Hematopoietic multipotent progenitor cell treated with erythropoietin and hydrocortisone succinate and interleukin-3 and kit ligand, for 17 days (in vitro differentiated cells): ENCODE measurements around the gene NACC2.

ENCODE experiments used
- DNase-seq: peaks from one replicate; pipeline ENCODE4 v3.0.0-alpha.2; 2015; ENCODE audit warnings: low spot score

The NACC2 gene

DNA sequence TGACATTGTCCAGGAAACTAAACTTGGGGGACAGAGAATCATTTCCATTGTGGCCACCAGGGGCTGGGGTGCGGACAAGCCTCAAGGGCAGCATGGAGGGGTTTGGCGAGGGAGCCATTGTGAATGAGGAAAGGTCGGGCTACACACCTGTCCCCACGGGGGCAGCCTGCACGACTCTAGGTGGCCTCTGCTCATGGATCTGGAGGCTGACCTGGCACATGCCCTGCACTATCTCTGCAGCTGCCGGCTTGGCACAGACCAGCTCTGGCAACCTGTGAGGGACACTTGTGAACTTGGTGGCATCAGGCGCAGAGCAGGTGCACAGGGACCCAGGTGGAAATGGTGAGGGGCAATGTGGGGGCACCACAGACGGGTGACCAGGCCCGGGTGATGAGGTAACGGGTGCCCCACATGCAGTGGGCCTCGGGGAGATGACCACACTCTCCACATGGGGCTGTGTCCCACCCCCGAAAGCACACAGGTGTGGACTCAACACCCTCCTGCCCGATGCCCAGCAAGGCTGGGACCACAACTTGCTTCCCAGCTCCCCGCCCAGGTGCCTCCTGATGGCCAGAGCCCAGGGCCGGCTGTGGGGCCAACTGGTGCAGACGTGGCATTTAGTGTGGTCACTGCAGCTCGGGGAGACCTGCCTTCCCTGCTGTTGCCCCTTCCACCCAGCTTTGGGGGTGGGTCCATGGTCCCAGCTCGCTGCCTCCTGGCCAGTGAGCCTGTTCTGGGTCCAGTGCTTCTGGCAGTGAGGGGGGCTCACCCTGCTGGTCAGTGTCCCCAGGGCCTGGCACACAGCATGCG, 73.0 kb downstream of the NACC2 start:
- no peak for DNase-seq

DNA sequence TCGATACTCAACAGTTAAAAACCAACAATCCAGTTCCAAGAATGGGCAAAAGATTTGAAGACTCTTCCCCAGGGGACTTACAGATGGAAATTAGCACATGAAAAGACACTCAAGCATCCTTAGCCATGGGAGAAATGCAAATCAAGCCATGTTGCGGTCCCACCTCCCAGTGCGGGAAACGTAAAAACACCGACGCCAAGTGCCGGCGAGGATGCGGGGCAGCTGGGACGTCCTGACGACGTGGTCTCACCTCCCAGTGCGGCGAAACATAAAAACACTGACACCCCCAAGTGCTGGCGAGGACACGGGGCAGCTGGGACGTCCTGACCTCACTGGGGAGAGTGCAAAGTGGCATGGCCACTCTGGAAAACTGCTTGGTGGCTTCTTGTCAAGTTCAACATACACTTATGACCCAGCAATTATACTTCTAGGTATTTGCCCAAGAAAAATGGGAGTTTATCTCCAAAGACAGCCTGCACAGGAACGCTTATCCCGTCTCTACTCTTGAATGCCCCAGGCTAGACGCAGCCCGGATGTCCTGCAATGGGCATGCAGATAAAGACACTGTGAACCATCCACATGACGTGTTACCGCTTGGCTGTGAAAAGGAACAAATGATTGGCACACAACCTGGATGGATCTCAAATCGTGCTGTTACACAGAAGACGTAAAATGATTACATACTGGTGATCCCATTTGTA, 73.8 kb downstream of the NACC2 start:
- DNase-seq, result no peak

- no peak for DNase-seq
These were observed 74.4 kb downstream of the NACC2 start for GRCh38 chr9:136020671-136021070.

- no peak for DNase-seq
These were observed 74.9 kb downstream of the NACC2 start for GRCh38 chr9:136020206-136020605.

DNA sequence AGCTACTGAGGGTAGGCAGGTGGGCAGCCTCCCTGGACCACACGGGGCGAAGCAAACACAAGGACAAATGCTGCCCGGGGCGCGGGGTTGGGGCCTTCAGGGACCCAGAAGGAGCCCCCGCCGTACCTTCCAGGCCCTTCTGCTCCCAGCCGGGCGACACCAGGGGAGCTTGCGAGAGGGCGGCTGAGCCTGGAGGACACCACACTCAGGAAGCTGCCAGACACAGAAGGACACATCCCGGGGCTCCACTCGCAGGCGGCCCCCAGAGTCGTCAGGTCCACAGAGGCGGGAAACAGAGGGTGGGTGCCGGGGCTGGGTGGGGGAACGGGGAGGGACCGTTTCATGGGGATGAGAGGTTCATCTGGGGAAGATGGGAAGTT, 75.4 kb downstream of the NACC2 start:
- DNase-seq, result no peak

DNA sequence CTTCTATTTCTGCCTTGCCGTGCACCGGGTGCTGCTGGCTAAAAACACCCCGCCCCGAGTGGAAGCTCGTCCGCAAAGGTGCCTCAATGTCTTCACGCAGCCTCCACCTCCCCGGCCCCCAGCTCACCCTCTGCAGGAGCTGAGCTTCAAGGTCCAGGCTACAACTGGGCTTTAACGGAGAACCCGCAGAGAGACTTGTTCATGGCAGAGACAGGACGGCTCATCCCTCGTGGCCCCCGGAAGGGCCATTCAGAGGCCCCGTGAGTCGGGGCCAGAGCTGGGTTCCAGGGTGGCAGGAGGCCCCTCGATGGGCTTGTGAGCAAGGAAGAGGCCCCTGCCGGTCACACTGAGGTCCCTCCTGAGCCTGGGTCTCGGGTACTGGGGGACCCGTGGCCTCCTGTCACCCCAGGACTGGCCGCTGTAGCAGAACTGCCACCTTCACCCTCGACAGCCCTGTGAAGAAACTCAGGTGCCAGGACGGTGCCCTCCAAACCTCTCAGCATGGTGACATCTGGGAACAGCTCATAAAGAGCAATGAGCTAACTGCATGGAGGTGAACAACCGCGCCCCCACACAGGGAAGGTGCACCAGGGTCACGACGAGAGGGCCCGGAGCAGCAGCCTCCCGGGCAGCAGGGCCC, 75.9 kb downstream of the NACC2 start:
- DNase-seq, result no peak

DNA sequence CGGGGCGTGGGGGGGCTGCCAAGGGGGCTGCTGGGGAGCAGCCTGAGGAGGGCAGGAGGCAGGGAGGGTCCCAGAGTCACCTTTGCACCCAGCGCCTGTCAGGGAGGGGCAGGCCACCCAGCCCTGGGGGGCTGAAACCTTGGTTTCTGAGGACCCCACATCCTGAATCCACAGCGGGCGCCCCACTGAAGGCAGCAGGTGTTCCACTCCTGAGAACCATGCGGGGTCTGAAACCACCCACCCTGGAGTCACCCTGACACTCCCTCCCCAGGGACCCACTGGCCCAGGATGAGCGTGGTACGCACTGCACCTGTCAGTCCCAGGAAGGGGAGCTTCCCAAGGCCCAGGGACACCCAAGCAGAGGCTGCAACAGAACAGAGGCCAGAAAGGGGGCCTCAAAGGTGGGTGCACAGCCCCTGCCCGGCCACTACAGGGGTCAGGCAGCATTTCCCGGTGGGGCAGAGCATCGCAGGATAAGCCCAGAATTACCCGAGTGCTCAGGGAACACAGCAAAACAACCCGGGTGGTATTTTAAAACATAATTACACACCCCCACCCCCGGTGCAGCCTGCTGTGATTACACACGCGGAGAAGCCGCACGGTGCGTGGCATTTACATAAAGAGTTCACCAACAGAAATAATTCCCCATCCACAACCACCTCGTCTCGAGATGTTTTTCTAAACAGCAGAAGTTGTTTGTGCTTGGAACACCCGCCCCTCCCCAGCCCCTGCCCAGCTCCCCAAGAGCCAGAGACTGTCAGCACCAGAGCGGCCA, 76.6 kb downstream of the NACC2 start:
- DNase-seq, result no peak

- DNase-seq, result no peak
These were observed 77.5 kb downstream of the NACC2 start for GRCh38 chr9:136017289-136018190.

GRCh38 chr9:136016572-136017288, 78.4 kb downstream of the NACC2 start:
- no peak for DNase-seq

DNA sequence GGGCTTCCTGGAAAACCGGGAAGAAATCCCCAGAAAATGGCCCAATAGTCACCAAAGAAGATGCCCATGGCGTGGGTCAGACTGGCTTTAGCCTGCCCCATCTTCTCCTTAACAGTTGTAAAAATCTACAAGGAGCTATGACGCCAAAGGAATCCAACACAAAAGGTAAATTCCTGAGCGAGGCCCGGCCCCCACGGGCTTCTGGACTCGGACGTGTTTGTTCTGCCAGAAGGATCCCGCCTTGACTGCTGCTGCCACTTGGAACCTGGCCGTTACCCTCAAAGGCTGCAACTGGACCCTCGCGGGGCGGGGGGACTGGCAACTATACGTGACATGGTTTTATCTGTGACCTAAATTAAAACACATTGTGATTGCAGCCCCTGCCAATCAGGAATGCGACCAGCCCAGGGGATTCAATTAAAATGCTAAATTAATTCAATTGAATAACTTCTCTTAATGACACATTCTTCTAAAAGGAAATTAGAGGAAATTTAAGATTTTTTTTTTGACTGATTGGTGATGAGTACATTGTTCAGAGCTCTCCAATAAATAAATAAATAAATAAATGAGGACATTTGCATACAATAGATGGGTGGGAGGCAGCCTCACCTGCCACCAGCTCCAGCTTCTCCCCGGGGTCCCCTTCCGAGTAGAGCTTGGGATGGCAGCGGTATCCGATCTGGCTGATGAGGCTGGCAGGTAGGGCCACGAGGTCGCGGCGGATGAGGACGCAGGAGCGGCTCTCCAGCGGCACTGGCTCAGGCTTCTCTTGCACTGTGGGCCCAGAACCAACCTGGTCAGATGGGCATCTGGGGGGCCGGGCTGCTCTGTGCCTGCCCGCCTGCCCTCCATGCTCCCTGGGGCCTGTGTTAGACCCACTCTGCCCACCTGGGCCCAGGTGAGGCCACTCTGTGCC, 79.2 kb downstream of the NACC2 start:
- no peak for DNase-seq

- DNase-seq, result no peak
These were observed 80.0 kb downstream of the NACC2 start for GRCh38 chr9:136014924-136015633.

- no peak for DNase-seq
These were observed 80.8 kb downstream of the NACC2 start for GRCh38 chr9:136014147-136014923.

GRCh38 chr9:136013524-136014034, 81.5 kb downstream of the NACC2 start:
- DNase-seq, result no peak

DNA sequence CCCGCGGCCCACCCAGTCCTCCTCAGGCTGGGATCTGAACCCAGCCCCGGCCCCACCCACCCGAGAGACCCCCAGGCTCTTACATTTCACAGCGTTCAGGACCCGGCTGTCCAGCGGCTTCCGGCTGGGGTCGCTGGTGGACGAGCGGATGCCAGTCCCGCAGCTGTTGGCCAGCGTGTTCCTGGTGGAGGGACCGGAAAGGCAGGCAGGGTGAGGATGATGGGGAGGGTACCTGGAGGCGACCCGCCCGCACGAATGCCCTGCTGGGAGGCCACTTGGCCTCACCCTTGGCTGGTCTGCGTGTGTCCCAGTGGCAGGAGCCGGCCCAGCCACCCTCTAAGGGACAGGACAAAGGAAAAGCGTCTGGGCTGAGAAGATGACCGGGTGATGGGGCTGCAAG, 82.0 kb downstream of the NACC2 start:
- DNase-seq, result no peak

GRCh38 chr9:136012651-136013050, 82.4 kb downstream of the NACC2 start:
- DNase-seq, result no peak

GRCh38 chr9:136011703-136012496, 83.2 kb downstream of the NACC2 start:
- no peak for DNase-seq

- DNase-seq, result no peak
These were observed 83.8 kb downstream of the NACC2 start for GRCh38 chr9:136011376-136011702.
